Measurements from ENCODE around the gene ASH1L.
"Not testable (repeated sequence)": the region's sequence is repeated elsewhere in the genome, so short reads cannot be mapped to it uniquely, and the experiment has no call there.

The ASH1L gene

GRCh38 chr1:155451199-155451598, 111.4 kb downstream of the ASH1L start:
- DNase-seq (ENCODE audit: low read depth) = no peak

GRCh38 chr1:155442431-155442830, 120.2 kb downstream of the ASH1L start:
- DNase-seq (ENCODE audit: low read depth) = not testable (repeated sequence)

- DNase-seq (ENCODE audit: low read depth) = no peak
Observed at GRCh38 chr1:155437405-155437804, 125.2 kb downstream of the ASH1L start.

GRCh38 chr1:155433831-155434389, 128.7 kb downstream of the ASH1L start:
- DNase-seq (ENCODE audit: low read depth) = not testable (repeated sequence)

- not testable (repeated sequence) for DNase-seq (ENCODE audit: low read depth)
Observed at GRCh38 chr1:155433128-155433830, 129.3 kb downstream of the ASH1L start.

GRCh38 chr1:155424091-155424490, 138.5 kb downstream of the ASH1L start:
- no peak for DNase-seq (ENCODE audit: low read depth)

- no peak for DNase-seq (ENCODE audit: low read depth)
Observed at GRCh38 chr1:155420788-155421187, 141.8 kb downstream of the ASH1L start.

- not testable (repeated sequence) for DNase-seq (ENCODE audit: low read depth)
Observed at GRCh38 chr1:155411840-155412239, 150.8 kb downstream of the ASH1L start.

- DNase-seq (ENCODE audit: low read depth) = no peak
Observed at GRCh38 chr1:155410931-155411330, 151.7 kb downstream of the ASH1L start.

- DNase-seq (ENCODE audit: low read depth) = no peak
Observed at GRCh38 chr1:155396874-155397476, 165.6 kb downstream of the ASH1L start.

GRCh38 chr1:155392898-155393411, 169.6 kb downstream of the ASH1L start:
- no peak for DNase-seq (ENCODE audit: low read depth)

GRCh38 chr1:155389826-155390225, 172.8 kb downstream of the ASH1L start:
- no peak for DNase-seq (ENCODE audit: low read depth)

GRCh38 chr1:155385836-155386235, 176.8 kb downstream of the ASH1L start:
- not testable (repeated sequence) for DNase-seq (ENCODE audit: low read depth)

GRCh38 chr1:155383406-155383805, 179.2 kb downstream of the ASH1L start:
- no peak for DNase-seq (ENCODE audit: low read depth)

GRCh38 chr1:155379631-155380090, 182.9 kb downstream of the ASH1L start:
- no peak for DNase-seq (ENCODE audit: low read depth)

- DNase-seq (ENCODE audit: low read depth) = no peak
Observed at GRCh38 chr1:155379180-155379579, 183.4 kb downstream of the ASH1L start.

- no peak for DNase-seq (ENCODE audit: low read depth)
Observed at GRCh38 chr1:155360051-155360450, 202.6 kb downstream of the ASH1L start.

GRCh38 chr1:155352631-155353030, 210.0 kb downstream of the ASH1L start:
- DNase-seq (ENCODE audit: low read depth) = no peak

- no peak for DNase-seq (ENCODE audit: low read depth)
Observed at GRCh38 chr1:155342842-155343241, 219.8 kb downstream of the ASH1L start.

- no peak for DNase-seq (ENCODE audit: low read depth)
Observed at GRCh38 chr1:155339515-155340097, 223.0 kb downstream of the ASH1L start.

GRCh38 chr1:155334962-155335361, 227.6 kb downstream of the ASH1L start:
- no peak for DNase-seq (ENCODE audit: low read depth)

- no peak for DNase-seq (ENCODE audit: low read depth)
Observed at GRCh38 chr1:155329980-155330598, 232.5 kb downstream of the ASH1L start.
